ENCODE measurements around the gene MCF2L2.

The MCF2L2 gene

DNA sequence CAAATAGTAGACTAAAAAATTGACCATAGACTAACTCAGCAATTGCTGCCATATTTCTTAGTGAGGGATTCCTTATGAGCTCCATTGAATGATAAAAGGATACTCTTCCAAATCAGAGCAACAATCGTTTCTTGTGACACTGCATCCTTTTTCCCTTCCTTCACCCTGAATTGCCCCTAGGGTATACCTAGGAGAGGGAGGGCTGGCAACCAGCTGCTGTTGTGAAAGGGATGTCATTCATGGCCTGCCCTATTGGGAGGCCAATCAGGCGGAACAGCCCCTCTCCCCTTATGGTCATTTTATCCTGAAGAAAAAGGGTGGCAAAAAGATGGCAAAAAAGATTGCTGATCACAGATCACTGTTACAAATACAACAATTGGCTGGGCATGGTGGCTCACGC is 149.0 kb downstream of the MCF2L2 start:
- ATAC-seq, result no peak
- H3K9me3 Mint-ChIP-seq, result no peaks in the 10 kb centered on the region
- peaks cover 32% of the 10 kb centered on the region for H3K4me1 Mint-ChIP-seq
- H3K4me3 Mint-ChIP-seq, result no peak overlapping the region
- no peaks in the 10 kb centered on the region for H3K27me3 Mint-ChIP-seq
- peaks cover 8% of the 10 kb centered on the region for H3K36me3 Mint-ChIP-seq (ENCODE audit: low read depth)
- no peak for DNase-seq
- H3K27ac Mint-ChIP-seq, result no peak overlapping the region

DNA sequence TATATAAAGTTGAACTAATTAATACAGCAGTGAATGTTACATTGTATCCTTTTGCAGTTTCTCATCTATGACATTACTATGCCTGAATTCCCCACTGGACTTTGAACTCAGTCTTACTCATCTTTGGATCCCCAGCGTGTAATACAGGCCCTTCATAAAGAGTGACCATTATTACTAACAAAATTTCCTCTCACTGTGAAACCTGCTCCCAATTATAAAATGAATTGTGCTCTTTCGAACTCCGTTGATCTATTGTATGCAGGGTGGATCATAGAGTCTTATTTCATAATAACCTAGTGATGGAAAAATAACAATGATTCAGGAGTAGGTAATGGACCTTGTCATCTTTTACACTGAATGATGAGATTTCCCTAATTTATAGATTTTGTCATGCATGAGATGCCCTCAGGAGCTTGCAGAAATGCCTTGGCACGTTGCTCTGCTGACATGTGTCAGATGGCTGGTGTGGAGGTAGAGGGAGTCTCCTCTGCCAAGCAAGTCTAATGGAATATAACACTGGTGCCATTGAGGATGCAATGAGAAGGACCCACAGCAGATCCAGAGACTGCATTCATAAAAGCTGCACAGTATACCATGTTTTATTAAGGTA is 149.8 kb downstream of the MCF2L2 start:
- no peaks in the 10 kb centered on the region for H3K27me3 Mint-ChIP-seq

DNA sequence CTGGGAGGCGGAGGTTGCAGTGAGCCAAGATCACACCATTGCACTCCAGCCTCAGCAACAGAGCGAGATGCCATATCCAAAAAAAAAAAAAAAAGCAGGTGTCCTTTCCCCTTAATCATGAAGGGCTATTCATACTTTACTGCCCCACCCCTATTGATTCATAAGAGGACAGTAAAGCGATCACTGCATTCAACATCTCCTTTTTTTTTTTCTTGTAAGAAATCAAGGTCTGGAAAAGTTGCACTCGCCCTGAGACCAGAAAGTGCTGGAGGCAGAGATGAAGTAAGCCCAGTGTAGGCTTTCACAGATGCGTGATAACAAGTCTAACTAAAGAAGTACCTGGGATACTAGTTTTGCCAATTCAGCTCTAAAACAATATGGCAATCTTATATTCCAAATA is 151.2 kb downstream of the MCF2L2 start:
- Mint-ChIP-seq H3K4me3 (no peak overlapping the region), H3K27ac (no peak overlapping the region)

More for the DNA sequence above, 149.8 kb downstream of the MCF2L2 start:
- H3K4me3 Mint-ChIP-seq, result no peak overlapping the region
- no peak for DNase-seq
- ATAC-seq, result no peak
- peaks cover 5% of the 10 kb centered on the region for H3K36me3 Mint-ChIP-seq (ENCODE audit: low read depth)
- no peak overlapping the region for H3K27ac Mint-ChIP-seq
- H3K9me3 Mint-ChIP-seq, result no peaks in the 10 kb centered on the region
- peaks cover 29% of the 10 kb centered on the region for H3K4me1 Mint-ChIP-seq

DNA sequence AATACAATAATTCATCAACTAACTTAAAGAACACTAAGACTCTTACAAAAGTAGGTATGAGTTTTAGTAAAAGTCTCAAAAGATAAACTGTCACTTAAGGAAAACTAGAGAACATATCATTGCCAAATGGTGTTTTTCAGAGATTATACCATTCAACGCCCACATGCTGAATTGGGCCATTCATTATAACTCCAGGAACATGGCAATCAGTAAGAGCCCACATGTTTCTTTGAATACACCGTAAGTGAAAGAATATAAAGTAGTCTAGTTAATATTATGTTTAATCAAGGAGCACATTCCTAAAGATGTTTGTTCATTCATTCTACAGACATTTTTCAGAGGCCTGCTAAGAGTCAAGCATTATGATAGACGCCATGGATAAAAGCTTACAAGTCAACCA is 152.5 kb downstream of the MCF2L2 start:
- Mint-ChIP-seq H3K27ac (no peak overlapping the region), H3K27me3 (no peaks in the 10 kb centered on the region), H3K4me3 (no peak overlapping the region), H3K9me3 (no peaks in the 10 kb centered on the region), H3K36me3 (ENCODE audit: low read depth) (peaks cover 25% of the 10 kb centered on the region), H3K4me1 (peaks cover 35% of the 10 kb centered on the region)
- ATAC-seq, result no peak
- DNase-seq, result no peak

More for the DNA sequence above, 151.2 kb downstream of the MCF2L2 start:
- Mint-ChIP-seq H3K27me3 (no peaks in the 10 kb centered on the region), H3K36me3 (ENCODE audit: low read depth) (peaks cover 13% of the 10 kb centered on the region), H3K9me3 (no peaks in the 10 kb centered on the region), H3K4me1 (peaks cover 31% of the 10 kb centered on the region)
- ATAC-seq, result no peak
- no peak for DNase-seq

DNA sequence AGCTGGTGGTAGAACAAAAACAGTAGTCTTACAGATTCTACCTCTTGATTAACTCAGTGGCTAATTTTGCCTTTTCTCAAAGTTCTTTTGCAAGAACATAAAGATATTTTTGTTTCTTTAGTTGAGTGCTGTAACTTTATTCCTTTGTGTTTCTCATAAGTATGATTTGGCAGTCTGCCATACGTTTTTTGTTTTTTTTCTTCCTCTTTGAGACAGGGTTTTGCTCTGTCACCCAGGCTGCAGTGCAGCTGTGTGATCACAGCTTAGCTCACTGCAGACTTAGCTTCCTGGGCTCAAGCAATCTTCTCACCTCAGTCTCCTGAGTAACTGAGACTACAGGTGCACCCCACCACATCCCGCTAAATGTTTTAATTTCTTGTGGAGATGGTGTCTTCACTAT is 153.0 kb downstream of the MCF2L2 start:
- Mint-ChIP-seq H3K4me1 (peaks cover 40% of the 10 kb centered on the region), H3K4me3 (no peak overlapping the region), H3K36me3 (ENCODE audit: low read depth) (peaks cover 31% of the 10 kb centered on the region), H3K27me3 (no peaks in the 10 kb centered on the region), H3K9me3 (no peaks in the 10 kb centered on the region), H3K27ac (peak overlapping the region; percentile 24)
- ATAC-seq (no peak), DNase-seq (no peak)

DNA sequence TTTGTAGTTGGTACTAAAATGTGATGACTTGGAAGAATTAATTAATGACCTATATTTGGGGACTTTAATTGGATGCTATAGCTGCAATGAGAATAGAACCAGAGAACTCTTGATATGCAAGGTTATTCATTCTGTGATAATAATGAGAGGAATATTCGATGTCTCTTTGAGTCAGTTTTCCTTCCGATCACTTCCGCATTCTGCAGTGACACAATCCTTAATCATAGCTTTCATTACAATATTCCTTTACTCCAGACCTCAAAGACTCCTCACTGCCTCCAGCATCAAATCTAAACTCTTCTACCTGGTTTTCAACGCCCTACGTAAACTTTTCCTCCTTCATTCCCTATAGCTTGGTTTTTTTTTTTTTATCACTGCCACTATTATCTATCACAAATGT is 153.8 kb downstream of the MCF2L2 start:
- peaks cover 38% of the 10 kb centered on the region for H3K36me3 Mint-ChIP-seq (ENCODE audit: low read depth)
- H3K27me3 Mint-ChIP-seq, result no peaks in the 10 kb centered on the region
- H3K4me3 Mint-ChIP-seq, result no peak overlapping the region
- ATAC-seq, result no peak
- no peak overlapping the region for H3K27ac Mint-ChIP-seq
- H3K9me3 Mint-ChIP-seq, result no peaks in the 10 kb centered on the region
- no peak for DNase-seq
- peaks cover 42% of the 10 kb centered on the region for H3K4me1 Mint-ChIP-seq

DNA sequence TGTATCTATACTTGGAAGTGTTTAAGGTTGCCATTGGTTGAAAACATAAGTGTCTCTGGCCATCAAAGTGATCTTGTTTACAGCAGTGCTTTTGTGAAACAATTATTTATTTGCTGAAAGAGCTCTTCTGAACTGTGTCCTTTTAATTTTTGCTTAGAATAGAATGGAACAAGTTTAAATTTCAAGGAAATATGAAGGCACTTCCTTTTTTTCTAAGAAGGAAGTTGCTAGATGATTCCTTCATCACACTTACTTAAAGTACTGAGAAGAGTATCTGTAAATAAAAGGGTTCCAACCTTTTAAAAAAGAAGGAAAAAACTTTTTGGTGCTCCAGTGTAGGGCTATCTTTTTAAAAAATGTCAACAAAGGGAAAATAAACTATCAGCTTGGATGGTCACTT is 155.6 kb downstream of the MCF2L2 start:
- Mint-ChIP-seq H3K27ac (no peak overlapping the region), H3K4me3 (no peak overlapping the region), H3K27me3 (no peaks in the 10 kb centered on the region), H3K9me3 (no peaks in the 10 kb centered on the region), H3K4me1 (peaks cover 34% of the 10 kb centered on the region), H3K36me3 (ENCODE audit: low read depth) (peaks cover 55% of the 10 kb centered on the region)
- DNase-seq (no peak), ATAC-seq (no peak)

DNA sequence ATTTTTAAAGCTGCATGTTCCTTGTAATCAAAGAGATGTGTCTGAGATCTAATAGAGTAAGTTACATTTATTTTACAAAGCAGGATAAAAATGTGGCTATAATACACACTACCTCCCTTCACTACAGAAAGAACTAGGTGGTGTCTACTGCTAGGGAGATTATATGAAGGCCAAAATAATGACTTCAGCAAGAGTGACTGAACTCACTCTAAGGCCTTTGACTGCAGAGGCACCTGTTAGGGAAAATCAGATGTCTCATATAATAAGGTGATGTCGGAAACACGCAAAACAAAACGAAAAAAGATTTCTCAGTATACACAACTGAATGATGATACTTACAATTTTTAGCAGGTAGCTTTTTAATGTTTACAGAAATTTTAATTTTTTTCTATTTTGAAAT is 156.3 kb downstream of the MCF2L2 start:
- DNase-seq (no peak), ATAC-seq (no peak)
- no peaks in the 10 kb centered on the region for H3K9me3 Mint-ChIP-seq
- H3K4me1 Mint-ChIP-seq, result peaks cover 34% of the 10 kb centered on the region
- no peak overlapping the region for H3K4me3 Mint-ChIP-seq
- H3K27ac Mint-ChIP-seq, result no peak overlapping the region
- peaks cover 59% of the 10 kb centered on the region for H3K36me3 Mint-ChIP-seq (ENCODE audit: low read depth)
- H3K27me3 Mint-ChIP-seq, result no peaks in the 10 kb centered on the region

DNA sequence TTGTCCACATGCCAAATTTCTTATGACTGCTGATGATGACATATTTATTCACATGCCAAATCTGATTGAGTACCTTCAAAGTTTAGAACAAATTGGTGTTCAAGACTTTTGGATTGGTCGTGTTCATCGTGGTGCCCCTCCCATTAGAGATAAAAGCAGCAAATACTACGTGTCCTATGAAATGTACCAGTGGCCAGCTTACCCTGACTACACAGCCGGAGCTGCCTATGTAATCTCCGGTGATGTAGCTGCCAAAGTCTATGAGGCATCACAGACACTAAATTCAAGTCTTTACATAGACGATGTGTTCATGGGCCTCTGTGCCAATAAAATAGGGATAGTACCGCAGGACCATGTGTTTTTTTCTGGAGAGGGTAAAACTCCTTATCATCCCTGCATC is 158.1 kb downstream of the MCF2L2 start:
- Mint-ChIP-seq H3K36me3 (ENCODE audit: low read depth) (peaks cover 66% of the 10 kb centered on the region), H3K27ac (no peak overlapping the region), H3K27me3 (no peaks in the 10 kb centered on the region), H3K4me3 (no peak overlapping the region), H3K4me1 (peaks cover 28% of the 10 kb centered on the region), H3K9me3 (no peaks in the 10 kb centered on the region)
- ATAC-seq (no peak), DNase-seq (no peak)

DNA sequence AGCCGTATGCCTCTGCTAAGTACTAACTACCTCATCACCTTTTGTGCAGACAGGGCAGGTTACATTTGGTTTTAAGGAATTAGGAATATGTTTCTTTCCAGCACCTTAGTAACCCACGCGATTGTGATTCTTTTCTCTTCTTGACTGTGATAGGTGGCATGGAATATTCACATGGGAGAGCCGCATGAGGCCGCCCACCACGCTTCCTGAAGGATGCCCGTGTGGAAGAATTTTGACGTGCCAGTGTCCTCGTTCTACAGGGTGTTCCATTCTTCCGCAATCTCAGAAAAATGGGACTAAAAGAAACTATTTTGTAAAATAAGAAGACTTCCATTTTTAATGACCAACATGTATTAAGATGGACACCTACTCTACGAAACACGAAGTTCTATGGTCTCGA is 159.1 kb downstream of the MCF2L2 start:
- H3K36me3 Mint-ChIP-seq (ENCODE audit: low read depth), result peaks cover 61% of the 10 kb centered on the region
- no peak overlapping the region for H3K4me3 Mint-ChIP-seq
- DNase-seq, result no peak
- H3K27ac Mint-ChIP-seq, result no peak overlapping the region
- H3K9me3 Mint-ChIP-seq, result no peaks in the 10 kb centered on the region
- ATAC-seq, result no peak
- peaks cover 20% of the 10 kb centered on the region for H3K4me1 Mint-ChIP-seq
- no peaks in the 10 kb centered on the region for H3K27me3 Mint-ChIP-seq

DNA sequence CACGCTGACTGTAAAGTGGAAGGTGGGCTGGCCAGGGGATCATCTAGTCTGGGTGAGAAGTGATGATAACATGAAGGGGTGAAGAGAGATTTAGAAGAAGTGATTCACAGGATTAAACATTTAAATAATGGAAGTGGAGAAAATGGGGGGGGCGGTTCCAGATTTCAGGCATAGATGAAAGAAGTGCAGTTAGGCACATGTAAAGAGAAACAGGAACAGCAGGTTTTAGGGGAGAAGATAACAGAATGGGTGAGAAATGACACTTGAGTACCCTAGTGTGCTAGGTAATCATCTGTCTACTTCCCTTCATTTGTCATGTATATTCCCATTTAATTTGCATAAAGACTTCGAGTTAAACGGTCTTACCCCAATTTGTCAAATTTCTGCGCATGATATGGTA is 160.1 kb downstream of the MCF2L2 start:
- Mint-ChIP-seq H3K36me3 (ENCODE audit: low read depth) (peaks cover 58% of the 10 kb centered on the region), H3K27me3 (no peaks in the 10 kb centered on the region), H3K4me1 (peaks cover 15% of the 10 kb centered on the region), H3K4me3 (peak overlapping the region; percentile 39), H3K27ac (no peak overlapping the region), H3K9me3 (no peaks in the 10 kb centered on the region)
- DNase-seq, result peak; percentile 34
- ATAC-seq, result peak; percentile 30

DNA sequence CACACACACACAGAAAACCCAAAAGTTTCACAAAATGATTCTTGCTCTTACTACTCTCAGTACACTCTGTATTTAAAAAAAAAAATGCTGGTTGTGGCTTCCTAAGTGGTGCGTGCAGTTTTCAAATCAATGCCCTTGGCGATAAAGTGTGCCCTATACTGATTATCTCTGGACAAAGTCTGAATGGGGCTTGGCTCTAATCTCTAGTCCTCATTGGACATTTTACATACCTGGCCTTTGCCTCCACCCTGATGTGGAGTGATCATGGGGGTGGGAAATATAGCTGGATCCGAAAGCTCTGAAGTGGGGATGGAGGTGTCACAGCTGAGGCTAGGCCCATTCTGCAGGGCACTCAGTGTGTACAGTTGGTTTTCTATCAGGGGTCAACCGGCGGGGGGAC is 161.3 kb downstream of the MCF2L2 start:
- Mint-ChIP-seq H3K4me1 (peaks cover 11% of the 10 kb centered on the region), H3K4me3 (no peak overlapping the region), H3K9me3 (no peaks in the 10 kb centered on the region), H3K27me3 (no peaks in the 10 kb centered on the region), H3K36me3 (ENCODE audit: low read depth) (peaks cover 51% of the 10 kb centered on the region), H3K27ac (no peak overlapping the region)
- ATAC-seq (no peak), DNase-seq (no peak)

DNA sequence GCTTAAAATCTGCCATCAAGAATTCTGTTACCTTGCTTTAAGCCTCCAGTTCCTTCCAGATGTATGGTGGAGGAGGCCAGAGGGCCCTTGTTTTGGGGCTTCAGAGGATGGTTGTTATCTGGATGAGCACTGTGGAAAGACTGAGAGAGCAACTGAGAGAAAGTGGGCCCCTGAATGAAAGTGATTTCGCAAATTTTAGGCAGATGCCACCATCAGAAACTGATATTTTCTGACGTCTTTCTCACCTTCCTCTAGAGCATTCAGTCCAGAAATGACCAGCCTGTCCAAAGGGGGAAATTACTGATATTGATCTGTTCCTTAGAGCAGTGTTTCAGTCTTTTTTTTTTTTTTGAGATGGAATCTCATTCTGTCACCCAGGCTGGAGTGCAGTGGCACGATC is 162.0 kb downstream of the MCF2L2 start:
- Mint-ChIP-seq H3K4me1 (peaks cover 13% of the 10 kb centered on the region), H3K27ac (no peak overlapping the region), H3K4me3 (no peak overlapping the region), H3K27me3 (peaks cover 1% of the 10 kb centered on the region), H3K36me3 (ENCODE audit: low read depth) (peaks cover 45% of the 10 kb centered on the region), H3K9me3 (no peaks in the 10 kb centered on the region)
- DNase-seq (peak; percentile 28), ATAC-seq (peak; percentile 73)

DNA sequence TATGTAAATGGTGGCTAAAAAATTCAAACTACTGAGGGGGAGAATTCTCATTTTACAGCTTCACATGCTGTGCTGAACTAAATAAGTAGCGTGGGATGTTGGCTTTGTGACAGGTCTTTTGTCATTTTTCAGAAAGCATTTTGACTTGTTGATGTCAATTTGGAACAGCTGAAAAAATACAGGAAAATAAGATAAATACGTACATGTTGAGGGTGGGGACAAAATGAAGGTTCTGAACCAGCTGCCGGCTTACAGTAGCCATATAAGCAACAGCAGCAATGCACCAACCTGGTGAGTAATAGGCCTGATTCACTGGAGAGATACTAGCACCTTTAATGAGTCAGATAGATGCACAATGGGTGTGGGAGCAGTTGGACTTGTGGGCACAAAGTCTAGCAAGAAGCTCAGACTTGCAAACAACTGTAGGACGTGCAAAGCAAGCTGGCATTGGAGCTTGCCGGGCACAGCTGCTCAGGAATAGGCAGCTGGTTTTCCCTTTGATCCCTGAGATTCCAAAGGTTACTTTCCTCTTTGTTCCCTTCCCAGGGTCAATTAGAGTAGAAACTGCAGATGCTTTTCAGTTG is 162.5 kb downstream of the MCF2L2 start:
- H3K27ac Mint-ChIP-seq, result no peak overlapping the region
- peaks cover 1% of the 10 kb centered on the region for H3K27me3 Mint-ChIP-seq
- H3K4me1 Mint-ChIP-seq, result peaks cover 12% of the 10 kb centered on the region
- H3K4me3 Mint-ChIP-seq, result no peak overlapping the region
- no peaks in the 10 kb centered on the region for H3K9me3 Mint-ChIP-seq
- peak; percentile 51 for DNase-seq
- peak; percentile 96 for ATAC-seq
- H3K36me3 Mint-ChIP-seq (ENCODE audit: low read depth), result peaks cover 40% of the 10 kb centered on the region

DNA sequence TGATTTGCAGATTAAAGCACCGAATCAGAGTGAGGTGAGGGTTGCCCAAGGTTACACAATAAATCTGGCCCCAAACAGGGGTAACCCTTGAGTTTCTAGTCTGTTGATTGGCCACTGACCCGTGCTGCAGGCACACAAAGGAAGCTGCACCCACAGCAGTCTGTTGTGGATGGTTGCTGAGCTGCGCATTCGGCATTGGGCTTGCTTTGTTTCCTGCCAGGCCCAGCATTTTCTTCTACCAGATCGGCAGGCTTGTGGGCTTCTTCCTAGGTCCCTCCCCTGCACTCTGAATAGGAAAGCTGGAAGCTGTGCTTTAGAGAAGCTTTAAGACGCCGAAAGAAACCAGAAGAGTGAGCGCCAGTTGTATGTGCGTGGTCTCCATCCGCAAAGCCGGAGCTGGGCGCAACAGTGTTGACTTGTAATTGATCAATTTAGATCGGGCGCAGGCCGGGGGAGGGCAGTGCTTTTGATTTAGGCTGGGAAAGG is 163.2 kb downstream of the MCF2L2 start:
- peaks cover 1% of the 10 kb centered on the region for H3K27me3 Mint-ChIP-seq
- no peak for DNase-seq

More for the DNA sequence above, 163.2 kb downstream of the MCF2L2 start:
- no peak overlapping the region for H3K4me3 Mint-ChIP-seq
- peaks cover 12% of the 10 kb centered on the region for H3K4me1 Mint-ChIP-seq
- H3K36me3 Mint-ChIP-seq (ENCODE audit: low read depth), result peaks cover 37% of the 10 kb centered on the region
- no peak overlapping the region for H3K27ac Mint-ChIP-seq
- no peak for ATAC-seq
- H3K9me3 Mint-ChIP-seq, result no peaks in the 10 kb centered on the region

Measured in activated naive CD8-positive, alpha-beta T cell treated with anti-CD3 and anti-CD28 coated beads, Interleukin-2, amount 50 U/mL, for 24 hours (primary cell).